PC-9 (cell line): ENCODE results near the gene TCTN2.

Experiments used
- EZH2 ChIP-seq: fragments of 200-600 bp; sonication (generic); IDR thresholded peaks from 2 replicates; pipeline ENCODE4 v1.8.0; 2017; ENCODE audit warnings: antibody characterized with exemption, low read depth
- TF ChIP-seq, protein P1 (sequence below): fragments of 200-600 bp; sonication (generic); conservative IDR thresholded peaks from 2 replicates; pipeline ENCODE4 v1.6.1; 2017; ENCODE audit warnings: mixed run types, antibody characterized with exemption, mild to moderate bottlenecking, moderate library complexity

DNA sequence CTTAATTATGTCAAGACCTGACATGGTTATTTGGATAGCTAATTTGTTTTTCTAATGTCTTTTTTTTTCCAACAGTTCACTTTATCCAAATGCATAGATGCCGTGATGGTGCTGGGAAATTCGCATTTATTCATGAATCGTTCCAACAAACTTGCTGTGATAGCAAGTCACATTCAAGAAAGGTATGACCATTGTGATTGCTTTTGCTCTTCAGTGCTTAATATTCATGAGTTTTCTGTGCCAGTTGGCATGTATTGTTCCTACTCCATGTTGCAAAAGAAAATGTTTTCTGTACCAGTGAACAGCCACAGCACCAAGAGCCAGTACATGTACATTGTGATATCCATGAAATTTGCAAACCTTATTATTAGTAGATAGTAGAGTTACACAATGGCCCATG, 25.5 kb upstream of the TCTN2 start:
- TF ChIP-seq, protein P1, sequence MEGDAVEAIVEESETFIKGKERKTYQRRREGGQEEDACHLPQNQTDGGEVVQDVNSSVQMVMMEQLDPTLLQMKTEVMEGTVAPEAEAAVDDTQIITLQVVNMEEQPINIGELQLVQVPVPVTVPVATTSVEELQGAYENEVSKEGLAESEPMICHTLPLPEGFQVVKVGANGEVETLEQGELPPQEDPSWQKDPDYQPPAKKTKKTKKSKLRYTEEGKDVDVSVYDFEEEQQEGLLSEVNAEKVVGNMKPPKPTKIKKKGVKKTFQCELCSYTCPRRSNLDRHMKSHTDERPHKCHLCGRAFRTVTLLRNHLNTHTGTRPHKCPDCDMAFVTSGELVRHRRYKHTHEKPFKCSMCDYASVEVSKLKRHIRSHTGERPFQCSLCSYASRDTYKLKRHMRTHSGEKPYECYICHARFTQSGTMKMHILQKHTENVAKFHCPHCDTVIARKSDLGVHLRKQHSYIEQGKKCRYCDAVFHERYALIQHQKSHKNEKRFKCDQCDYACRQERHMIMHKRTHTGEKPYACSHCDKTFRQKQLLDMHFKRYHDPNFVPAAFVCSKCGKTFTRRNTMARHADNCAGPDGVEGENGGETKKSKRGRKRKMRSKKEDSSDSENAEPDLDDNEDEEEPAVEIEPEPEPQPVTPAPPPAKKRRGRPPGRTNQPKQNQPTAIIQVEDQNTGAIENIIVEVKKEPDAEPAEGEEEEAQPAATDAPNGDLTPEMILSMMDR: no peak
- TF ChIP-seq EZH2: no peak
